Thoracic aorta (tissue), 2 donors: ENCODE measurements around the gene CCDC51. TPM values are rescaled to one million over a fixed set of nuclear protein-coding genes. Genes with fewer than 3 reads are reported as not detected.

Experiments
- ATAC-seq: fragments of 150-250 bp; one replicate; pipeline ENCODE4 v1.8.0; 2017; ENCODE audit warnings: low read depth; ENCODE audit not compliant: insufficient number of reproducible peaks, low FRiP score
- DNase-seq: peaks from one replicate; pipeline ENCODE4 v3.0.0-alpha.2; 2020; ENCODE audit warnings: low spot score
- H3K27ac ChIP-seq, 2 donors: fragments of 200-600 bp; sonication (generic); 1 replicate in 1 of 2; 2 replicates in 1 of 2; pipeline ENCODE4 v1.5.1; 2016; ENCODE audit warnings: mild to moderate bottlenecking in 2 of 2, moderate library complexity in 2 of 2
- H3K27me3 ChIP-seq: fragments of 200-600 bp; sonication (generic); replicated peaks from 2 replicates; pipeline ENCODE4 v1.6.0; 2016; ENCODE audit warnings: mild to moderate bottlenecking; ENCODE audit not compliant: insufficient read depth
- H3K36me3 ChIP-seq: fragments of 200-600 bp; sonication (generic); one replicate; pipeline ENCODE4 v1.5.1; 2016
- H3K4me1 ChIP-seq, 2 donors: fragments of 200-600 bp; sonication (generic); 1 replicate in 1 of 2; 2 replicates in 1 of 2; pipeline versions ENCODE4 v1.5.1 to v1.6.0; 2016; ENCODE audit warnings: low read depth in 2 of 2, mild to moderate bottlenecking in 1 of 2; ENCODE audit not compliant: control insufficient read depth in 1 of 2
- H3K4me3 ChIP-seq: fragments of 200-600 bp; sonication (generic); 2 replicates; pipeline ENCODE4 v1.5.1; 2016; ENCODE audit warnings: mild to moderate bottlenecking
- H3K9me3 ChIP-seq: fragments of 200-600 bp; sonication (generic); 2 replicates; pipeline ENCODE4 v1.5.1; 2016
- total RNA-seq, 2 donors: library from RNA; depleted of rRNA; stranded (reverse); fragments of >200 nt; gene quantifications; one replicate each; pipeline versions ENCODE4 v1.1.0 to v1.2.3, GENCODE V29; 2016
- TF ChIP-seq, protein P1 (sequence below): fragments of 200-600 bp; sonication (generic); IDR thresholded peaks from one replicate; pipeline ENCODE4 v1.5.1; 2019; ENCODE audit warnings: antibody characterized with exemption

CCDC51 gene
- total RNA-seq, 2 donors from 2014 or later = 5.9 to 15.2 TPM

DNA sequence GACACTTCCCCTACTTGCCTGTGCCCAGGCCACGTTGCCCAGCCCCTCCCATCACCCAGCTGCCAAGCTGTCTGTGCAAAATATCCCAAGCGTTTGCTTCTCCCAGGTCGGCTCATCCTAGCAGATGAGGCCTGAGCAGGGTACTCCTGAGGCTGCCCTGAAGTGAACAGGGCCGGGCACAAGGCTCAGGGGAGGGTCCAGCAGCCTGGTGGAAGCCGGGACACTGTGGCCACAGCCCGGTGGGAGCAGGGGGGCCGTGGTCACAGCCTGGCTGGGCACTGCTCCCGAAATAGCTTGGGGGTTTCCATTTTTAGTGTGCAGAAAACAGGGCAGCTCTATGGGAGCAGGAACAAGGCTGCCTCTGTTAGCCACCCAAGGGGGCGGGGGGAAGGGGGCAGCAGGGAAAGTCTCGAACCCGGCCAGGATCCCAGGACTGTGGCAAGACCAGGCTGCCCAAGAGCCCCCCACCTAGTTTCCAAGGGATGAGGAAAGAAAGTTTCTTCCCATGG lies 13.5 kb downstream of the CCDC51 start:
- no peak for DNase-seq
- Histone ChIP-seq H3K4me1 (peaks cover 40 to 81% of the 10 kb centered on the region in 2 donors), H3K36me3 (peaks cover 8% of the 10 kb centered on the region), H3K27ac (peak overlapping the region; percentile 93 to 96), H3K27me3 (no peaks in the 10 kb centered on the region), H3K9me3 (no peaks in the 10 kb centered on the region), H3K4me3 (peak overlapping the region; percentile 88)
- TF ChIP-seq, protein P1, sequence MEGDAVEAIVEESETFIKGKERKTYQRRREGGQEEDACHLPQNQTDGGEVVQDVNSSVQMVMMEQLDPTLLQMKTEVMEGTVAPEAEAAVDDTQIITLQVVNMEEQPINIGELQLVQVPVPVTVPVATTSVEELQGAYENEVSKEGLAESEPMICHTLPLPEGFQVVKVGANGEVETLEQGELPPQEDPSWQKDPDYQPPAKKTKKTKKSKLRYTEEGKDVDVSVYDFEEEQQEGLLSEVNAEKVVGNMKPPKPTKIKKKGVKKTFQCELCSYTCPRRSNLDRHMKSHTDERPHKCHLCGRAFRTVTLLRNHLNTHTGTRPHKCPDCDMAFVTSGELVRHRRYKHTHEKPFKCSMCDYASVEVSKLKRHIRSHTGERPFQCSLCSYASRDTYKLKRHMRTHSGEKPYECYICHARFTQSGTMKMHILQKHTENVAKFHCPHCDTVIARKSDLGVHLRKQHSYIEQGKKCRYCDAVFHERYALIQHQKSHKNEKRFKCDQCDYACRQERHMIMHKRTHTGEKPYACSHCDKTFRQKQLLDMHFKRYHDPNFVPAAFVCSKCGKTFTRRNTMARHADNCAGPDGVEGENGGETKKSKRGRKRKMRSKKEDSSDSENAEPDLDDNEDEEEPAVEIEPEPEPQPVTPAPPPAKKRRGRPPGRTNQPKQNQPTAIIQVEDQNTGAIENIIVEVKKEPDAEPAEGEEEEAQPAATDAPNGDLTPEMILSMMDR = no peak
- ATAC-seq = no peak

DNA sequence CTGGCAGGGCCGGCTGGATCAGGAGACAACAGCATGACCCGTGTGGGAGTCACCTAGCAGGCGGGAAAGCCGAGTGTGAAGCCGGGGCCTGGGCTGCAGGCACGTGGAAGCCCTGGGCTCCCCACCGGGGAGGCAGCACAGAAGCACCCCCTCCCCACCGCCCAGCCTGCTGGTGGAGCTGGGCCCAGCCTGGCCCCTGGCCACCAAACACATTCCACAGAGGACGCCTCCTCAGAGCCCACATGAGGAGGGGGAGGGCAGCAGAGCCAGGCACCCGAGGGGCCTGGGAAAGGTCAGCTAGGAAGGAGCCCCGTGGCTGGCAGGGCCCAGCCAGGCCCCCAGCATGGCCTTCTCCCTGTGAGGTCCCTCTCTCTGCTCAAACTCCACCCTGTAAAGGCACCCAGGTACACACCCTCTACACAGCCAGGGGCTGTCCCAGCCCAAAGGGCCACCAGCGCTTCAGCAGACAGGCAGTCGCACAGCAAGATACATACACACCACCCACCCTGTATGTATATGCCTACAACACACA lies 14.6 kb downstream of the CCDC51 start:
- Histone ChIP-seq H3K4me1 (peaks cover 37 to 76% of the 10 kb centered on the region in 2 donors), H3K27ac (peak overlapping the region; percentile 93 to 96), H3K4me3 (peak overlapping the region; percentile 88), H3K36me3 (peaks cover 19% of the 10 kb centered on the region), H3K9me3 (no peaks in the 10 kb centered on the region), H3K27me3 (no peaks in the 10 kb centered on the region)
- DNase-seq = no peak
- ATAC-seq = no peak
- TF ChIP-seq, protein P1 = no peak

DNA sequence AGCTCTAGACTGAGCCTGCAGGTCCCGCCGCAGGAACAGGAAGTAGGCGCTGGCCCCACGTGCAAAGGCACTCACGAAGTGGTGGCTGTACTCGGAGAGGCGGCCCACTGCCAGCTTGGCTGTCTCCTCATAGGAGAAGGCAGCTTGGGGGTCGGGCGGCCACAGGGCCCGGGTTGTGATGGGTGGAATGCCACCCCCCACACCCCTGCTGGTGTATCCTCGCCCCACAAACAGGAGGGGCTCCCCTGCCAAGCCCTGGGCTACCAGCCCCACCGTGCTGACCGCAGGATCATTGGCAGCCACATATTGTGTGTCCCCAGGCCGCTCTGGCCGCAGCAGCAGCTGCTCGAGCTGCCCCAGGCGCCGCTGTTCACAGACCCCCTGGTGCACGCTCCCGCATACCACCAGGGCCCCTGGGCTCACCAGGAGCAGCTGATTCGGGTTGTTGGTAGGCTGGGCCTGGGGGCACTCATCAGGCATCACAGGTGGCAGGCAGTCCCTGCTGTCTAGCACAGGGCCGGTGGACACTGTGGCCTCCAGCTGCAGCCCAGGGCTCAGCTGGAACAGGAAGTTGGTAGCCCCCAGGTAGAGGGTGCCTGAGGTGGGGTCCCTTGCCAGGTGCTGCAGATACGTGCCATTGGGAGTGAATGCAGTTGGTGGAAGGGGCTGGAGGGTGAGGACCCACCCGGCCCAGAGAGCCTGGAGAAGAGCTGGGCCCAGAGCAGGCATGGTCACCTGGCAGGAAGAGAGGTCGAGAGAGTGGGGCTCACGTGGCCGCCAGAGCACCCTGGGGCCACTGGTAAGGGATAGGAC lies 15.8 kb downstream of the CCDC51 start:
- ATAC-seq (no peak), DNase-seq (no peak)
- H3K4me3 ChIP-seq = no peak overlapping the region
- H3K36me3 ChIP-seq = peaks cover 28% of the 10 kb centered on the region
- H3K27me3 ChIP-seq = no peaks in the 10 kb centered on the region
- H3K27ac ChIP-seq = peak overlapping the region in 1 of 2 donors; percentile 15
- no peaks in the 10 kb centered on the region for H3K9me3 ChIP-seq
- TF ChIP-seq, protein P1 = no peak
- H3K4me1 ChIP-seq = peaks cover 35 to 69% of the 10 kb centered on the region in 2 donors

DNA sequence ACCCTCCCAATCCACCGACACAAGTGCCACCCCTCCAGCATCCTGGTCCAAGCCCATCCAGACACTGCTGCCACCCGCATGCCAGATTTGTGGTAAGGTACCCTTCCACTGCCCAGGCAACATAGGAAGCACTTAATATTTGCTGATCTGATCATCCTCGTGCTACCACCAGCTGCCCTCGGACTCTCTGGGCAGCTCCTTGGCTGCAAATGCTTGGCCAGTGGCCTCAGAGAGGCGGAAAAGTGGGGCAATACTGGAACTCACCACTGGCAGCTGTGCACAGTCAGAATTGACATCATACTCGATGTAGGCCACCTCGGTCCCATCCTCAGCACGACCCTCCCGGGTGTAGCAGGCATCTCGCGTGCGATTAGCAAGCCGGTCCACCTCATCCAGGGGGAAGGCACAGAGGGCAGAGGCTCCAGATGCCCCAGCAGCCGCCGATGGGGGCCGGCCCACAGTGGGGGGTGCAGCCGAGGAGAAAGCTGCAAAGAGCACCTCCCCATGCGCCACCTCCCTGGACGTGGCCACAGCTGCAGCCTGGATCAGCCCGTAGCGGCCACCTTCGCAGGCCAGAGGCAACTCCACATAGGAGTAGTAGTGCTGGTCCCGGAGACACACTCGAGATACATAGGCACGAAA lies 16.6 kb downstream of the CCDC51 start:
- no peaks in the 10 kb centered on the region for H3K9me3 ChIP-seq
- H3K36me3 ChIP-seq = peaks cover 36% of the 10 kb centered on the region
- peaks cover 34 to 69% of the 10 kb centered on the region in 2 donors for H3K4me1 ChIP-seq
- H3K27me3 ChIP-seq = no peaks in the 10 kb centered on the region
- TF ChIP-seq, protein P1 = no peak
- ATAC-seq (no peak), DNase-seq (no peak)
- H3K27ac ChIP-seq = peak overlapping the region in 1 of 2 donors; percentile 15
- H3K4me3 ChIP-seq = no peak overlapping the region

DNA sequence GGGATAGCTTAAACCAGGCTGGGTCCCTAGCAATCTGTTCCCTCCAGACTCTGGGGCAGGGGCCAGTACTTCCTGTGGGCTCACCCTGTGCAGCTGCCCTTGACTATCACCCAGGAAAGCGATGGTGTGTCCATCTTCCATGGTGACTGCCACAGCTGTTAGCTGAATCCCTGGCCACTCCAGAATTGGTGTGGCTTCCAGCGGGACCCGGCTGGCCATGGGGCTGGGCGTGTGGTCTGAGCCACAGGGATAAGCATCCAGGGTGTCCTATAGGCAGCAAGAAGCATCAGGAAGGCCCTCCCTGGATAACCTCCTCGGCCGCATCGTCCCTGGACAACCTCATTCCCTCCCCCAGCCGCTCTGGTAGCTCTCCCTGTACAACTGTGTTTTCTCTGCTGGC lies 17.2 kb downstream of the CCDC51 start:
- H3K36me3 ChIP-seq = peaks cover 42% of the 10 kb centered on the region
- H3K4me1 ChIP-seq = peaks cover 29 to 62% of the 10 kb centered on the region in 2 donors
- no peak overlapping the region for H3K4me3 ChIP-seq
- H3K27me3 ChIP-seq = no peaks in the 10 kb centered on the region
- TF ChIP-seq, protein P1 = no peak
- H3K27ac ChIP-seq = no peak overlapping the region
- ATAC-seq (no peak), DNase-seq (no peak)
- no peaks in the 10 kb centered on the region for H3K9me3 ChIP-seq
